HFFc6 (cell line): ENCODE data around the gene PDE4D. TPM values are rescaled to one million over a fixed set of nuclear protein-coding genes. Genes with fewer than 3 reads are reported as not detected.

Experiments used
- DNase-seq: peaks from one replicate; pipeline ENCODE4 v3.0.0-alpha.2; 2018
- H3K27ac Mint-ChIP-seq: 2 replicates; pipeline ENCODE4 v1.8.0; 2020; ENCODE audit warnings: mild to moderate bottlenecking, mixed read lengths
- H3K27me3 Mint-ChIP-seq: 2 replicates; pipeline ENCODE4 v1.8.0; 2021; ENCODE audit warnings: mild to moderate bottlenecking, moderate library complexity, mixed read lengths; ENCODE audit not compliant: insufficient read depth
- H3K36me3 Mint-ChIP-seq: 2 replicates; pipeline ENCODE4 v1.8.0; 2021; ENCODE audit warnings: low read depth, mixed read lengths
- H3K4me1 Mint-ChIP-seq: 2 replicates; pipeline ENCODE4 v1.8.0; 2020; ENCODE audit warnings: low read depth, mixed read lengths
- H3K4me3 Mint-ChIP-seq: 2 replicates; pipeline ENCODE4 v1.8.0; 2020; ENCODE audit warnings: mild to moderate bottlenecking, moderate library complexity, mixed read lengths
- H3K9me3 Mint-ChIP-seq: 2 replicates; pipeline ENCODE4 v1.8.0; 2020; ENCODE audit warnings: mild to moderate bottlenecking, mixed read lengths
- CTCF ChIP-seq: fragments of 200-600 bp; sonication (generic); IDR thresholded peaks from 2 replicates; pipeline ENCODE4 v1.5.0; 2021; ENCODE audit warnings: antibody characterized with exemption, mild to moderate bottlenecking
- total RNA-seq, 6 experiments: library from RNA; stranded (reverse); fragmentation: NEBNext Ultra II Directional; extraction: Animal tissue kit (Norgen Biotek cat#: 25700); gene quantifications; 2 replicates in 1 of 6; 3 replicates in 5 of 6; pipeline ENCODE4 v1.2.3, GENCODE V29; 2021

PDE4D gene
- total RNA-seq, 6 experiments from 2014 or later = 1.8 to 7.3 (median 6.2) TPM

GRCh38 chr5:59216841-59217240, 676.7 kb downstream of the PDE4D start:
- no peak for TF ChIP-seq CTCF
- H3K36me3 Mint-ChIP-seq = no peaks in the 10 kb centered on the region
- H3K27ac Mint-ChIP-seq = no peak overlapping the region
- no peaks in the 10 kb centered on the region for H3K4me1 Mint-ChIP-seq
- H3K27me3 Mint-ChIP-seq = peaks cover 14% of the 10 kb centered on the region
- H3K4me3 Mint-ChIP-seq = no peak overlapping the region
- DNase-seq = no peak
- H3K9me3 Mint-ChIP-seq = no peaks in the 10 kb centered on the region

- peaks cover 13% of the 10 kb centered on the region for H3K27me3 Mint-ChIP-seq
- H3K9me3 Mint-ChIP-seq = no peaks in the 10 kb centered on the region
- no peak for TF ChIP-seq CTCF
- DNase-seq = no peak
- no peak overlapping the region for H3K4me3 Mint-ChIP-seq
- H3K36me3 Mint-ChIP-seq = no peaks in the 10 kb centered on the region
- no peaks in the 10 kb centered on the region for H3K4me1 Mint-ChIP-seq
- no peak overlapping the region for H3K27ac Mint-ChIP-seq
Observed at GRCh38 chr5:59212596-59212995, 680.9 kb downstream of the PDE4D start.

GRCh38 chr5:59209758-59210359, 683.7 kb downstream of the PDE4D start:
- no peak overlapping the region for H3K27ac Mint-ChIP-seq
- no peak overlapping the region for H3K4me3 Mint-ChIP-seq
- H3K27me3 Mint-ChIP-seq = peaks cover 6% of the 10 kb centered on the region
- peaks cover 14% of the 10 kb centered on the region for H3K4me1 Mint-ChIP-seq
- H3K36me3 Mint-ChIP-seq = no peaks in the 10 kb centered on the region
- H3K9me3 Mint-ChIP-seq = no peaks in the 10 kb centered on the region
- DNase-seq = no peak
- no peak for TF ChIP-seq CTCF

GRCh38 chr5:59208474-59208873, 685.1 kb downstream of the PDE4D start:
- no peak for TF ChIP-seq CTCF
- Mint-ChIP-seq H3K9me3 (no peaks in the 10 kb centered on the region), H3K4me3 (no peak overlapping the region), H3K27me3 (peaks cover 2% of the 10 kb centered on the region), H3K27ac (no peak overlapping the region), H3K4me1 (peaks cover 14% of the 10 kb centered on the region), H3K36me3 (no peaks in the 10 kb centered on the region)
- no peak for DNase-seq

GRCh38 chr5:59207401-59207800, 686.1 kb downstream of the PDE4D start:
- Mint-ChIP-seq H3K36me3 (no peaks in the 10 kb centered on the region), H3K4me3 (no peak overlapping the region), H3K27me3 (no peaks in the 10 kb centered on the region; the same call in 1 of the 2 replicates), H3K9me3 (no peaks in the 10 kb centered on the region), H3K27ac (no peak overlapping the region), H3K4me1 (peaks cover 14% of the 10 kb centered on the region)
- DNase-seq = no peak
- no peak for TF ChIP-seq CTCF
